ENCODE results near the gene PPP5C.

GRCh38 chr19:46407856-46408663 lies 61.2 kb downstream of the PPP5C start:
- TF ChIP-seq EZH2 (IDR thresholded peaks at IDR 0.05) (no peak), POLR2AphosphoS5 (IDR thresholded peaks at IDR 0.05; ENCODE audit: borderline replicate concordance, low read depth, low read length) (peak; percentile 46; the same call in 1 of the 2 replicates)

Measured in SK-N-MC (cell line).